GM19395 (cell line): ENCODE data around the gene CHERP.
"Not testable (repeated sequence)": the region's sequence is repeated elsewhere in the genome, so short reads cannot be mapped to it uniquely, and the experiment has no call there.

Experiments
- ATAC-seq: cut with Tn5 transposase; IDR thresholded peaks from one replicate; pipeline ENCODE4 v1.9.1; 2021; ENCODE audit warnings: mild to moderate bottlenecking, moderate library complexity; ENCODE audit not compliant: unreplicated experiment

CHERP gene

GRCh38 chr19:16579381-16579780, 37.1 kb upstream of the CHERP start:
- no peak for ATAC-seq

- no peak for ATAC-seq
Measured at GRCh38 chr19:16577531-16577985, 35.3 kb upstream of the CHERP start.

GRCh38 chr19:16576690-16577530, 34.7 kb upstream of the CHERP start:
- ATAC-seq = no peak

- ATAC-seq = no peak
Measured at GRCh38 chr19:16575861-16576689, 33.8 kb upstream of the CHERP start.

GRCh38 chr19:16575282-16575681, 33.0 kb upstream of the CHERP start:
- ATAC-seq = no peak

GRCh38 chr19:16573925-16574324, 31.7 kb upstream of the CHERP start:
- ATAC-seq = no peak

GRCh38 chr19:16573296-16573695, 31.1 kb upstream of the CHERP start:
- ATAC-seq = no peak

GRCh38 chr19:16572332-16573211, 30.3 kb upstream of the CHERP start, which contains the start of gene SLC35E1:
Gene SLC35E1 (minus strand): TSS chr19:16572415. CDS start chr19:16572364, 51 bp downstream.
- ATAC-seq = peak; percentile 76

- ATAC-seq = peak; percentile 37
Measured at GRCh38 chr19:16571822-16572331, 29.6 kb upstream of the CHERP start.

- no peak for ATAC-seq
Measured at GRCh38 chr19:16571283-16571682, 29.0 kb upstream of the CHERP start.

GRCh38 chr19:16569609-16570320, 27.5 kb upstream of the CHERP start:
- no peak for ATAC-seq

GRCh38 chr19:16566702-16567101, 24.5 kb upstream of the CHERP start:
- ATAC-seq = no peak

GRCh38 chr19:16566161-16566560, 23.9 kb upstream of the CHERP start:
- ATAC-seq = no peak

GRCh38 chr19:16564842-16565241, 22.6 kb upstream of the CHERP start:
- no peak for ATAC-seq

- ATAC-seq = no peak
Measured at GRCh38 chr19:16562608-16563025, 20.4 kb upstream of the CHERP start.

GRCh38 chr19:16561382-16561781, 19.1 kb upstream of the CHERP start:
- no peak for ATAC-seq

GRCh38 chr19:16559780-16560276, 17.6 kb upstream of the CHERP start:
- ATAC-seq = no peak

GRCh38 chr19:16554776-16555175, 12.5 kb upstream of the CHERP start:
- ATAC-seq = no peak

- ATAC-seq = not testable (repeated sequence)
Measured at GRCh38 chr19:16551902-16552301, 9.7 kb upstream of the CHERP start.

GRCh38 chr19:16548956-16549355, 6.7 kb upstream of the CHERP start:
- ATAC-seq = no peak
